H1 (cell line): Measurements from ENCODE around the gene FRMPD1. TPM values are rescaled to one million over a fixed set of nuclear protein-coding genes. Genes with fewer than 3 reads are reported as not detected.

Experiments
- CTCF ChIA-PET: fragments of 300-600 bp; sonication (Branson Sonifier 250); formaldehyde crosslinking; loops from one replicate; lab custom pipeline; 2021; ENCODE audit not compliant: partially characterized antibody; lab: Charles Lee
- POLR2A ChIA-PET: fragments of 300-600 bp; sonication (Branson Sonifier 250); formaldehyde crosslinking; loops from one replicate; lab custom pipeline; 2021; ENCODE audit warnings: inconsistent platforms; ENCODE audit not compliant: partially characterized antibody; lab: Charles Lee
- DNase-seq, 2 experiments: peaks; one replicate each; pipeline versions ENCODE4 v3.0.0 to v3.0.0-alpha.2; 2010 to 2022; ENCODE audit warnings: low spot score in 2 of 2, low read depth in 1 of 2, mixed read lengths in 1 of 2
- FAIRE-seq: peaks from 2 replicates; lab custom pipeline; 2011; peaks lifted over from hg19 to GRCh38; lab: Jason Lieb, UNC
- H2AFZ ChIP-seq: 2 replicates; pipeline ENCODE4 v1.8.1; 2012; ENCODE audit warnings: low read length, inconsistent platforms
- H2AK5ac ChIP-seq: 2 replicates; pipeline ENCODE4 v1.6.1; 2013; ENCODE audit warnings: low read depth, low read length
- H2BK120ac ChIP-seq: replicated peaks from 2 replicates; pipeline ENCODE3; 2013; ENCODE audit warnings: low read depth, low read length, inconsistent platforms
- H2BK12ac ChIP-seq: 2 replicates; pipeline ENCODE4 v1.6.1; 2013; ENCODE audit warnings: low read depth, low read length
- H2BK15ac ChIP-seq: 2 replicates; pipeline ENCODE4 v1.6.1; 2013; ENCODE audit warnings: low read length
- H2BK20ac ChIP-seq: 2 replicates; pipeline ENCODE4 v1.6.1; 2013; ENCODE audit warnings: low read length
- H2BK5ac ChIP-seq: 2 replicates; pipeline ENCODE4 v1.6.1; 2013; ENCODE audit warnings: low read depth, low read length
- H3K14ac ChIP-seq: 2 replicates; pipeline ENCODE4 v1.6.1; 2013; ENCODE audit warnings: inconsistent platforms; ENCODE audit not compliant: insufficient read length
- H3K18ac ChIP-seq: 2 replicates; pipeline ENCODE4 v1.6.1; 2013; ENCODE audit warnings: low read length; ENCODE audit errors: extremely low read depth
- H3K23ac ChIP-seq: 2 replicates; pipeline ENCODE4 v1.6.1; 2013; ENCODE audit warnings: inconsistent platforms; ENCODE audit not compliant: insufficient read length
- H3K23me2 ChIP-seq: 2 replicates; pipeline ENCODE4 v1.6.1; 2013; ENCODE audit warnings: low read depth, low read length
- H3K27ac ChIP-seq: 2 replicates; pipeline ENCODE4 v1.6.1; 2011; ENCODE audit warnings: low read depth, low read length, inconsistent platforms
- H3K27me3 ChIP-seq, 4 experiments: replicated peaks in 1 of 4; 1 replicate in 1 of 4; 2 replicates in 3 of 4; pipeline versions ENCODE4 v1.6.1 to v1.8.1; 2011 to 2013; ENCODE audit warnings: low read length in 3 of 4, mild to moderate bottlenecking in 3 of 4, inconsistent platforms in 2 of 4, mixed read lengths in 2 of 4, moderate library complexity in 1 of 4; ENCODE audit not compliant: control insufficient read depth in 3 of 4, insufficient read depth in 3 of 4; ENCODE audit errors: extremely low read depth in 1 of 4
- H3K36me3 ChIP-seq, 4 experiments: 2 replicates each; pipeline versions ENCODE4 v1.6.1 to v1.8.1; 2011 to 2013; ENCODE audit warnings: mild to moderate bottlenecking in 4 of 4, low read length in 3 of 4, moderate library complexity in 2 of 4, control low read depth in 1 of 4, inconsistent platforms in 1 of 4; ENCODE audit not compliant: insufficient read depth in 4 of 4, control insufficient read depth in 2 of 4
- H3K4ac ChIP-seq: replicated peaks from 2 replicates; pipeline ENCODE3; 2013; ENCODE audit warnings: low read length, low read depth, mixed read lengths, inconsistent platforms; ENCODE audit not compliant: insufficient read length
- H3K4me1 ChIP-seq, 4 experiments: replicated peaks in 1 of 4; 1 replicate in 1 of 4; 2 replicates in 3 of 4; pipeline versions ENCODE4 v1.6.1 to v1.8.1; 2011 to 2013; ENCODE audit warnings: low read length in 3 of 4, inconsistent platforms in 2 of 4, mixed read lengths in 1 of 4; ENCODE audit not compliant: insufficient read depth in 4 of 4, control insufficient read depth in 3 of 4
- H3K4me2 ChIP-seq, 2 experiments: 2 replicates each; pipeline versions ENCODE4 v1.6.1 to v1.8.1; 2011 to 2013; ENCODE audit warnings: low read depth in 2 of 2, low read length in 2 of 2, control low read depth in 1 of 2, inconsistent platforms in 1 of 2, mild to moderate bottlenecking in 1 of 2; ENCODE audit not compliant: insufficient read depth in 1 of 2
- H3K4me3 ChIP-seq, 4 experiments: fragments of 200-600, 300-600 bp in 1 of 4; sonication (generic), shearing (Covaris generic), sonication (Bioruptor Twin) in 1 of 4; 2 replicates each; pipeline versions ENCODE4 v1.5.1 to v1.8.1; 2011 to 2016; ENCODE audit warnings: low read length in 4 of 4, low read depth in 3 of 4, control low read depth in 2 of 4, inconsistent platforms in 2 of 4, mild to moderate bottlenecking in 2 of 4, mixed read lengths in 1 of 4, moderate library complexity in 1 of 4; ENCODE audit not compliant: insufficient read depth in 2 of 4; ENCODE audit errors: extremely low read depth in 1 of 4
- H3K56ac ChIP-seq: replicated peaks from 2 replicates; pipeline ENCODE3; 2013; ENCODE audit warnings: low read depth, mild to moderate bottlenecking, mixed read lengths, low read length, inconsistent platforms; ENCODE audit not compliant: insufficient read length
- H3K79me1 ChIP-seq: 2 replicates; pipeline ENCODE4 v1.6.1; 2013; ENCODE audit warnings: low read depth, low read length, control low read depth
- H3K79me2 ChIP-seq, 2 experiments: 2 replicates each; pipeline versions ENCODE4 v1.6.1 to v1.8.1; 2012 to 2013; ENCODE audit warnings: low read length in 2 of 2, mild to moderate bottlenecking in 2 of 2, inconsistent platforms in 1 of 2; ENCODE audit not compliant: insufficient read depth in 2 of 2, control insufficient read depth in 1 of 2
- H3K9ac ChIP-seq, 4 experiments: replicated peaks in 1 of 4; 1 replicate in 1 of 4; 2 replicates in 3 of 4; pipeline versions ENCODE4 v1.6.1 to v1.8.1; 2011 to 2013; ENCODE audit warnings: low read depth in 3 of 4, low read length in 3 of 4, control low read depth in 2 of 4, mild to moderate bottlenecking in 2 of 4, moderate library complexity in 2 of 4, inconsistent platforms in 1 of 4; ENCODE audit errors: extremely low read depth in 1 of 4
- H3K9me3 ChIP-seq, 2 experiments: 2 replicates each; pipeline versions ENCODE4 v1.6.1 to v1.8.1; 2012 to 2013; ENCODE audit warnings: mild to moderate bottlenecking in 2 of 2, moderate library complexity in 2 of 2, control low read depth in 1 of 2, inconsistent platforms in 1 of 2, low read depth in 1 of 2, low read length in 1 of 2, mixed read lengths in 1 of 2; ENCODE audit not compliant: insufficient read depth in 2 of 2
- H4K20me1 ChIP-seq, 2 experiments: replicated peaks in 1 of 2; 2 replicates each; pipeline versions ENCODE3 to v1.8.1; 2011 to 2013; ENCODE audit warnings: inconsistent platforms in 2 of 2, low read length in 2 of 2, mild to moderate bottlenecking in 1 of 2; ENCODE audit not compliant: insufficient read depth in 2 of 2, control insufficient read depth in 1 of 2
- H4K5ac ChIP-seq: 2 replicates; pipeline ENCODE4 v1.6.1; 2013; ENCODE audit warnings: low read length, low read depth, mixed read lengths, inconsistent platforms; ENCODE audit not compliant: insufficient read length
- H4K8ac ChIP-seq: 2 replicates; pipeline ENCODE4 v1.8.0; 2013; ENCODE audit warnings: mild to moderate bottlenecking, moderate library complexity, low read length, inconsistent platforms; ENCODE audit not compliant: insufficient read depth; ENCODE audit errors: extremely low read depth
- H4K91ac ChIP-seq: replicated peaks from 2 replicates; pipeline ENCODE3; 2013; ENCODE audit warnings: low read length, mixed read lengths, inconsistent platforms; ENCODE audit not compliant: insufficient read length
- CREB1 ChIP-seq: IDR thresholded peaks from 2 replicates; pipeline ENCODE4 v1.6.1; 2012; ENCODE audit warnings: inconsistent platforms
- CTBP2 ChIP-seq: IDR thresholded peaks from 2 replicates; pipeline ENCODE4 v1.7.0; 2011; ENCODE audit warnings: borderline replicate concordance, mild to moderate bottlenecking, moderate library complexity, mixed read lengths, low read length; ENCODE audit not compliant: insufficient read depth, insufficient read length
- EZH2 ChIP-seq: fragments of 200-600 bp; sonication (generic); IDR thresholded peaks from 2 replicates; pipeline ENCODE4 v1.7.1; 2012; ENCODE audit warnings: low read depth, mild to moderate bottlenecking, moderate library complexity, low read length, inconsistent platforms; ENCODE audit not compliant: severe bottlenecking
- HDAC2 ChIP-seq, 2 experiments: fragments of 300-600 bp in 1 of 2; sonication (generic) in 1 of 2; IDR thresholded peaks; 2 replicates each; pipeline ENCODE4 v1.6.1; 2011 to 2012; ENCODE audit warnings: low read depth in 2 of 2, low read length in 2 of 2, mild to moderate bottlenecking in 2 of 2, moderate library complexity in 2 of 2, borderline replicate concordance in 1 of 2, inconsistent platforms in 1 of 2
- HDAC6 ChIP-seq: IDR thresholded peaks from one replicate; pipeline ENCODE4 v1.7.1; 2012; ENCODE audit warnings: low read depth, mild to moderate bottlenecking, inconsistent platforms, low read length, moderate library complexity
- PHF8 ChIP-seq: fragments of 200-600 bp; sonication (generic); conservative IDR thresholded peaks from 2 replicates; pipeline ENCODE4 v1.7.1; 2012; ENCODE audit warnings: low read depth, mild to moderate bottlenecking, inconsistent platforms, low read length, moderate library complexity
- POLR2A ChIP-seq, 2 experiments: IDR thresholded peaks; 1 replicate in 1 of 2; 2 replicates in 1 of 2; pipeline ENCODE4 v1.6.1; 2011; ENCODE audit warnings: low read depth in 2 of 2, low read length in 2 of 2, mild to moderate bottlenecking in 2 of 2; ENCODE audit errors: control extremely low read depth in 1 of 2
- YY1 ChIP-seq: IDR thresholded peaks from 2 replicates; pipeline ENCODE4 v1.6.1; 2011; ENCODE audit warnings: low read depth, mild to moderate bottlenecking, low read length
- ZNF274 ChIP-seq: IDR thresholded peaks from 2 replicates; pipeline ENCODE4 v1.7.0; 2012; ENCODE audit warnings: low read length, borderline replicate concordance; ENCODE audit errors: extremely low read depth
- WGBS, 2 experiments: shearing (Covaris generic) in 1 of 2; methylation state at CpG; one replicate each; pipeline versions ENCODE4 v1.1.6 to v1.1.7; 2013 to 2015; ENCODE audit warnings: low lambda C conversion rate in 2 of 2, mixed read lengths in 2 of 2, inconsistent platforms in 1 of 2, low coverage in 1 of 2, missing lambda C conversion rate in 1 of 2; ENCODE audit not compliant: insufficient replicate concordance in 2 of 2, insufficient coverage in 1 of 2, insufficient read length in 1 of 2; ENCODE audit errors: extremely low coverage in 1 of 2, missing lambda C conversion rate in 1 of 2; 5-methylcytosine and 5-hydroxymethylcytosine counted together
- polyA plus RNA-seq, 7 experiments: library from polyadenylated mRNA; depleted of rRNA in 3 of 7; stranded (reverse) in 5 of 7; unstranded in 2 of 7; fragments of >200 nt in 5 of 7; fragments of 200-250 nt in 2 of 7; gene quantifications; 1 replicate in 5 of 7; 2 replicates in 1 of 7; 4 replicates in 1 of 7; pipeline versions ENCODE4 v1.2.1 to v1.2.3, GENCODE V29; 2011 to 2013; ENCODE audit warnings: missing spikeins in 2 of 7, mixed read lengths in 2 of 7
- total RNA-seq: library from RNA; stranded (reverse); fragmentation: NEBNext Ultra II Directional; extraction: Animal tissue kit (Norgen Biotek cat#: 25700); gene quantifications from 2 replicates; pipeline ENCODE4 v1.2.1, GENCODE V29; 2021
- TF ChIP-seq, protein P1 (sequence below): IDR thresholded peaks from 2 replicates; pipeline ENCODE4 v1.6.1; 2012; ENCODE audit warnings: inconsistent platforms

Gene FRMPD1
- total and polyA plus RNA-seq, 2 of the 8 experiments (the other 6 are each of a cell fraction or from before 2014, with no cell fraction given): 0.27 to 0.32 TPM

DNA sequence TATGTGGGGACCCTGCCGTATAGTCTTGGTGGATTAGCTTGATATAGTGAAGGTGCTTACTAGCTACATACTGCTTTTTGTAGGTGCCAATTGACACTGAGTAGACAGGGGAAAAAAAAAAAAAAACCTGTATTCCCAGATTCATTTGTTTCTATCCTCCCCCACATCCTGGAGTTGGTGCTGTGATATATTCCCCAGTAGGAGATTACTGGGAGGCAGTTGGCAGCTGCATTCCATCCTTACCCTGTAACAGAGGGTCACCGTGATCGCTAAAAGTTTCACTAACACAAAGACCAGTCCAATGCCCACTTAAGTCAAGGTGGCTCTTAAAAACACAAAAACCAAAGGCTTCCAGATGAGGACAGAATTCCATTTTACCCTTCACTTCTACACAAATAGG lies 30.9 kb upstream of the FRMPD1 start:
- Histone ChIP-seq H2AFZ (no peak overlapping the region), H3K79me1 (no peaks in the 10 kb centered on the region), H3K4me1 (peaks cover 0 to 3% (median 2%) of the 10 kb centered on the region in 4 experiments; a peak in 4 of 7 replicates), H3K9me3 (no peaks in the 10 kb centered on the region), H3K23ac (no peak overlapping the region), H3K4ac (no peak overlapping the region), H3K4me3 (no peak overlapping the region), H3K27me3 (no peaks in the 10 kb centered on the region), H2BK120ac (no peak overlapping the region), H2BK15ac (no peak overlapping the region), H3K18ac (no peak overlapping the region), H4K91ac (no peak overlapping the region), H4K8ac (no peak overlapping the region), H3K36me3 (no peaks in the 10 kb centered on the region), H3K27ac (no peak overlapping the region), H3K23me2 (no peaks in the 10 kb centered on the region), H3K14ac (no peak overlapping the region), H2BK5ac (no peak overlapping the region), H4K5ac (no peak overlapping the region), H3K4me2 (no peak overlapping the region), H2BK20ac (no peak overlapping the region), H3K9ac (no peak overlapping the region), H3K56ac (no peak overlapping the region), H2BK12ac (no peak overlapping the region), H2AK5ac (no peak overlapping the region), H4K20me1 (no peaks in the 10 kb centered on the region), H3K79me2 (no peaks in the 10 kb centered on the region)
- POLR2A ChIA-PET: interaction anchor here (1.0 to 1.4 kb wide), 2 partner anchors 10 to 12 kb away, joined by 3 to 4 read pairs; no protein-coding TSS in a partner anchor
- FAIRE-seq (no peak), DNase-seq (no peak)
- 96% methylated on average over 3 of the region's 3 CpGs; no CpG with 5 or more reads in 1 of the 2 experiments for WGBS, 2 experiments
- CTCF ChIA-PET: no interaction called here
- no peak for TF ChIP-seq YY1
- no peak for TF ChIP-seq CREB1
- no peak for TF ChIP-seq CTBP2
- TF ChIP-seq PHF8: no peak
- TF ChIP-seq POLR2A (IDR thresholded peaks at IDR 0.05; ENCODE audit: control extremely low read depth in 1 of 2, low read depth in 2 of 2, low read length in 2 of 2): no peak
- TF ChIP-seq HDAC2 (IDR thresholded peaks at IDR 0.05; ENCODE audit: borderline replicate concordance in 1 of 2, low read depth in 2 of 2, low read length in 2 of 2): no peak
- TF ChIP-seq ZNF274: no peak
- no peak for TF ChIP-seq EZH2
- TF ChIP-seq HDAC6: no peak
- TF ChIP-seq, protein P1, sequence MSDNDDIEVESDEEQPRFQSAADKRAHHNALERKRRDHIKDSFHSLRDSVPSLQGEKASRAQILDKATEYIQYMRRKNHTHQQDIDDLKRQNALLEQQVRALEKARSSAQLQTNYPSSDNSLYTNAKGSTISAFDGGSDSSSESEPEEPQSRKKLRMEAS: no peak
